ENCODE measurements around the gene SLIT1. TPM values are rescaled to one million over a fixed set of nuclear protein-coding genes. Genes with fewer than 3 reads are reported as not detected.

Gene SLIT1
- total and polyA plus RNA-seq, 2 donors (not counting 1 experiment from before 2014, with no cell fraction given) = 0.15 to 0.49 TPM

DNA sequence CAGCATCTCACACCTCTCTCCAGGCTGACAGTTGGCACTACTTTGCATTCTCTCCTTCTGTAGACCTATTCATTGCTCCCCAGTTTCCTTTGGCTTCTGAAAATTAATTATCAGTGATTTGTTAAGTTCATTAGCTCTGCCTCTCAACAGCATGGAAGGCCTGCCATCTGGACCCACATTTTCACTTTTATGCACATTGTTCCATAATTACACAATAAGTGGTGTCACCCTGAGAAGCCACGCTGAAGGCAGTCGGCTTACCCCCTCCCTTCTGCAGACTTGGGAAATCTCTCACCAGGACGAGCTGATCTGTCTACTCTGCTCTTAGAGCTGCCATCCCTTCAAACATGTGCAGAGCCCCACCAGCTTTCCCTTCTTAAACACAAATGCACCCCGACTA is 64.7 kb downstream of the SLIT1 start:
- no peak overlapping the region for H3K4me2 ChIP-seq (replicated peaks; ENCODE audit: low read depth, low read length, poor library complexity, severe bottlenecking)
- H3K79me2 ChIP-seq (ENCODE audit: control insufficient read depth, insufficient read depth, low read length) = no peaks in the 10 kb centered on the region
- no peak overlapping the region for H2AFZ ChIP-seq (ENCODE audit: insufficient read depth, low read depth, low read length, poor library complexity, severe bottlenecking)
- no peaks in the 10 kb centered on the region for H3K4me1 ChIP-seq (ENCODE audit: control insufficient read depth in 2 of 2, insufficient read depth in 2 of 2, low read length in 2 of 2)
- peaks cover 0 to 12% (median under 1%) of the 10 kb centered on the region in 4 experiments for H3K27me3 ChIP-seq (replicated peaks in 1 of 4; ENCODE audit: control extremely low read depth in 1 of 4, control insufficient read depth in 3 of 4, insufficient read depth in 4 of 4, low read length in 3 of 4)
- H3K4me3 ChIP-seq (ENCODE audit: control extremely low read depth in 1 of 5, extremely low read depth in 1 of 5, insufficient read depth in 1 of 5, low read depth in 2 of 5, low read length in 4 of 5) = no peak overlapping the region
- no peak for ATAC-seq (ENCODE audit: low read depth)
- H3K27ac ChIP-seq (ENCODE audit: low read length in 2 of 2) = no peak overlapping the region
- CTCF ChIA-PET = no interaction called here
- no peak for DNase-seq
- no peak for TF ChIP-seq EZH2 (IDR thresholded peaks at IDR 0.05; ENCODE audit: borderline replicate concordance, insufficient read depth, low read depth, low read length, poor library complexity, severe bottlenecking)
- TF ChIP-seq, protein P1, sequence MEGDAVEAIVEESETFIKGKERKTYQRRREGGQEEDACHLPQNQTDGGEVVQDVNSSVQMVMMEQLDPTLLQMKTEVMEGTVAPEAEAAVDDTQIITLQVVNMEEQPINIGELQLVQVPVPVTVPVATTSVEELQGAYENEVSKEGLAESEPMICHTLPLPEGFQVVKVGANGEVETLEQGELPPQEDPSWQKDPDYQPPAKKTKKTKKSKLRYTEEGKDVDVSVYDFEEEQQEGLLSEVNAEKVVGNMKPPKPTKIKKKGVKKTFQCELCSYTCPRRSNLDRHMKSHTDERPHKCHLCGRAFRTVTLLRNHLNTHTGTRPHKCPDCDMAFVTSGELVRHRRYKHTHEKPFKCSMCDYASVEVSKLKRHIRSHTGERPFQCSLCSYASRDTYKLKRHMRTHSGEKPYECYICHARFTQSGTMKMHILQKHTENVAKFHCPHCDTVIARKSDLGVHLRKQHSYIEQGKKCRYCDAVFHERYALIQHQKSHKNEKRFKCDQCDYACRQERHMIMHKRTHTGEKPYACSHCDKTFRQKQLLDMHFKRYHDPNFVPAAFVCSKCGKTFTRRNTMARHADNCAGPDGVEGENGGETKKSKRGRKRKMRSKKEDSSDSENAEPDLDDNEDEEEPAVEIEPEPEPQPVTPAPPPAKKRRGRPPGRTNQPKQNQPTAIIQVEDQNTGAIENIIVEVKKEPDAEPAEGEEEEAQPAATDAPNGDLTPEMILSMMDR (IDR thresholded peaks at IDR 0.05) = no peak
- H3K9ac ChIP-seq (ENCODE audit: low read length) = no peak overlapping the region
- no peaks in the 10 kb centered on the region for H4K20me1 ChIP-seq (ENCODE audit: control insufficient read depth, insufficient read depth, low read length, poor library complexity, severe bottlenecking)
- Mint-ChIP-seq H3K27ac (no peak overlapping the region), H3K9me3 (ENCODE audit: insufficient read depth) (no peaks in the 10 kb centered on the region), H3K27me3 (peaks cover 34% of the 10 kb centered on the region), H3K4me1 (no peaks in the 10 kb centered on the region), H3K4me3 (no peak overlapping the region)
- POLR2A ChIA-PET = no interaction called here
- intact Hi-C loops (cut with micrococcal nuclease) = no loop called here
- no peaks in the 10 kb centered on the region for H3K9me3 ChIP-seq (ENCODE audit: control extremely low read depth in 1 of 3, control insufficient read depth in 2 of 3, insufficient read depth in 1 of 3, low read length in 2 of 3)
- no peaks in the 10 kb centered on the region for H3K36me3 ChIP-seq (replicated peaks in 1 of 2; ENCODE audit: control extremely low read depth in 1 of 2, control insufficient read depth in 1 of 2, extremely low read depth in 1 of 2, insufficient read depth in 2 of 2, low read length in 1 of 2)
- WGBS (ENCODE audit: insufficient coverage) = 82% methylated on average over 4 of the region's 4 CpGs

DNA sequence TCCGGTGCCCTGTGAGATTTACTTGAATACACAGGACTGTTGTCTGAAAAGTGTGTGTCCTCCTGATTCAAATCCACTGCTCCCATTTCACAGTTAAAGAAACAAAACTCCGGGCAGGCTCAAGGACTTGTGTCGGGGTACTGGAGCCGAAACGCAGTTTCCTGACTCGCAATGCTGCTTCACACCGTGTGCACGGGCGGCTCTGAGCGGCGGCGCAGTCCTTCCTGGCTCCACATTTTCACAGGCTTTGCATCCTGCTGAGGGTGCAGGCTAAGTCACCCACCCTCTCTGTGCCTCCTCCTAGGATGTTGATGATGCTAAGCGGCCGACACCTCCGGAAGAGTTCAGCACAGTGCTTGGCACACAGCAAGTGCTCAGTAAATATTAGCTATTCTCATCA is 65.4 kb downstream of the SLIT1 start:
- no peak for ATAC-seq (ENCODE audit: low read depth)
- Histone ChIP-seq H3K9me3 (ENCODE audit: control extremely low read depth in 1 of 3, control insufficient read depth in 2 of 3, insufficient read depth in 1 of 3, low read length in 2 of 3) (no peaks in the 10 kb centered on the region), H3K79me2 (ENCODE audit: control insufficient read depth, insufficient read depth, low read length) (no peaks in the 10 kb centered on the region), H3K4me1 (ENCODE audit: control insufficient read depth in 2 of 2, insufficient read depth in 2 of 2, low read length in 2 of 2) (no peaks in the 10 kb centered on the region), H3K4me2 (replicated peaks; ENCODE audit: low read depth, low read length, poor library complexity, severe bottlenecking) (no peak overlapping the region), H3K27ac (ENCODE audit: low read length in 2 of 2) (no peak overlapping the region), H3K27me3 (replicated peaks in 1 of 4; ENCODE audit: control extremely low read depth in 1 of 4, control insufficient read depth in 3 of 4, insufficient read depth in 4 of 4, low read length in 3 of 4) (peaks cover 0 to 12% (median under 1%) of the 10 kb centered on the region in 4 experiments), H3K36me3 (replicated peaks in 1 of 2; ENCODE audit: control extremely low read depth in 1 of 2, control insufficient read depth in 1 of 2, extremely low read depth in 1 of 2, insufficient read depth in 2 of 2, low read length in 1 of 2) (no peaks in the 10 kb centered on the region), H3K9ac (ENCODE audit: low read length) (no peak overlapping the region), H2AFZ (ENCODE audit: insufficient read depth, low read depth, low read length, poor library complexity, severe bottlenecking) (no peak overlapping the region), H3K4me3 (ENCODE audit: control extremely low read depth in 1 of 5, extremely low read depth in 1 of 5, insufficient read depth in 1 of 5, low read depth in 2 of 5, low read length in 4 of 5) (no peak overlapping the region), H4K20me1 (ENCODE audit: control insufficient read depth, insufficient read depth, low read length, poor library complexity, severe bottlenecking) (no peaks in the 10 kb centered on the region)
- Mint-ChIP-seq H3K27me3 (peaks cover 37% of the 10 kb centered on the region), H3K9me3 (ENCODE audit: insufficient read depth) (no peaks in the 10 kb centered on the region), H3K27ac (no peak overlapping the region), H3K4me3 (no peak overlapping the region), H3K4me1 (no peaks in the 10 kb centered on the region)
- WGBS (ENCODE audit: insufficient coverage) = 87% methylated on average over 14 of the region's 15 CpGs
- TF ChIP-seq EZH2 (IDR thresholded peaks at IDR 0.05; ENCODE audit: borderline replicate concordance, insufficient read depth, low read depth, low read length, poor library complexity, severe bottlenecking) = no peak
- TF ChIP-seq, protein P1 (IDR thresholded peaks at IDR 0.05) = no peak
- ChIA-PET POLR2A (no interaction called here), CTCF (no interaction called here)
- no peak for DNase-seq
- intact Hi-C loops (cut with micrococcal nuclease) = no loop called here
